B cell (primary cell): ENCODE results near the gene MAP4K4. TPM values are rescaled to one million over a fixed set of nuclear protein-coding genes. Genes with fewer than 3 reads are reported as not detected.

Source experiments
- ATAC-seq: fragments of 200-7000 bp; cut with Tn5 transposase; one replicate; pipeline ENCODE4 v1.10.0; 2021; ENCODE audit warnings: low read depth, mild to moderate bottlenecking, moderate number of reproducible peaks, moderate library complexity
- CTCF ChIA-PET: fragments of 350-600 bp; sonication (Branson Sonifier 250); formaldehyde crosslinking; loops from one replicate; lab custom pipeline; 2021; ENCODE audit warnings: antibody characterized with exemption, inconsistent platforms; lab: Charles Lee
- POLR2A ChIA-PET: fragments of 350-600 bp; sonication (Branson Sonifier 250); formaldehyde crosslinking; loops from one replicate; lab custom pipeline; 2021; ENCODE audit warnings: antibody characterized with exemption; lab: Charles Lee
- DNase-seq: peaks from one replicate; pipeline ENCODE4 v3.0.0; 2013
- H2AFZ ChIP-seq: 2 replicates; pipeline ENCODE4 v1.6.1; 2012; ENCODE audit warnings: mild to moderate bottlenecking, low read depth, low read length; ENCODE audit not compliant: insufficient read depth, poor library complexity, severe bottlenecking
- H3K27ac ChIP-seq, 2 donors: 1 replicate in 1 of 2; 2 replicates in 1 of 2; pipeline ENCODE4 v1.5.1; 2012 to 2013; ENCODE audit warnings: low read length in 2 of 2, mild to moderate bottlenecking in 2 of 2, moderate library complexity in 1 of 2
- H3K27me3 ChIP-seq, 4 experiments: fragments of 200-600 bp in 1 of 4; sonication (generic) in 1 of 4; replicated peaks in 1 of 4; 1 replicate in 2 of 4; 2 replicates in 2 of 4; pipeline versions ENCODE4 v1.6.1 to v1.7.0; 2013 to 2016; ENCODE audit warnings: low read length in 3 of 4, mild to moderate bottlenecking in 2 of 4, mixed read lengths in 1 of 4, moderate library complexity in 1 of 4; ENCODE audit not compliant: insufficient read depth in 4 of 4, control insufficient read depth in 3 of 4; ENCODE audit errors: control extremely low read depth in 1 of 4
- H3K36me3 ChIP-seq, 2 experiments: replicated peaks in 1 of 2; 1 replicate in 1 of 2; 2 replicates in 1 of 2; pipeline versions ENCODE4 v1.6.1 to v1.7.1; 2013; ENCODE audit warnings: low read length in 1 of 2; ENCODE audit not compliant: insufficient read depth in 2 of 2, control insufficient read depth in 1 of 2; ENCODE audit errors: control extremely low read depth in 1 of 2, extremely low read depth in 1 of 2
- H3K4me1 ChIP-seq, 2 donors: fragments of 200-600 bp in 1 of 2; sonication (generic) in 1 of 2; 1 replicate in 1 of 2; 2 replicates in 1 of 2; pipeline versions ENCODE4 v1.5.1 to v1.6.1; 2013 to 2017; ENCODE audit warnings: low read length in 2 of 2; ENCODE audit not compliant: control insufficient read depth in 2 of 2, insufficient read depth in 2 of 2
- H3K4me2 ChIP-seq: replicated peaks from 2 replicates; pipeline ENCODE3; 2012; ENCODE audit warnings: mild to moderate bottlenecking, low read depth, low read length; ENCODE audit not compliant: poor library complexity, severe bottlenecking
- H3K4me3 ChIP-seq, 5 experiments: fragments of 200-600 bp in 1 of 5; sonication (generic) in 1 of 5; 1 replicate in 3 of 5; 2 replicates in 2 of 5; pipeline versions ENCODE4 v1.5.1 to v1.7.0; 2011 to 2016; ENCODE audit warnings: low read length in 4 of 5, mild to moderate bottlenecking in 4 of 5, low read depth in 2 of 5, control low read depth in 1 of 5, moderate library complexity in 1 of 5; ENCODE audit not compliant: insufficient read depth in 1 of 5; ENCODE audit errors: control extremely low read depth in 1 of 5, extremely low read depth in 1 of 5
- H3K79me2 ChIP-seq: fragments of 200-600 bp; sonication (generic); one replicate; pipeline ENCODE4 v1.6.0; 2016; ENCODE audit warnings: low read length; ENCODE audit not compliant: control insufficient read depth, insufficient read depth
- H3K9ac ChIP-seq: fragments of 200-600 bp; sonication (generic); 2 replicates; pipeline ENCODE4 v1.6.1; 2017; ENCODE audit warnings: mild to moderate bottlenecking, low read length, moderate library complexity
- H3K9me3 ChIP-seq, 3 donors: one replicate each; pipeline versions ENCODE4 v1.6.1 to v1.7.1; 2013; ENCODE audit warnings: low read length in 2 of 3; ENCODE audit not compliant: control insufficient read depth in 2 of 3, insufficient read depth in 1 of 3; ENCODE audit errors: control extremely low read depth in 1 of 3
- H4K20me1 ChIP-seq: 2 replicates; pipeline ENCODE4 v1.6.0; 2012; ENCODE audit warnings: mild to moderate bottlenecking, low read length; ENCODE audit not compliant: insufficient read depth, control insufficient read depth, poor library complexity, severe bottlenecking
- H3K27ac Mint-ChIP-seq: one replicate; pipeline ENCODE4 v1.8.0; 2021; ENCODE audit warnings: mixed read lengths
- H3K27me3 Mint-ChIP-seq: one replicate; pipeline ENCODE4 v1.8.0; 2021; ENCODE audit warnings: mixed read lengths
- H3K4me1 Mint-ChIP-seq: one replicate; pipeline ENCODE4 v1.8.0; 2021; ENCODE audit warnings: mixed read lengths
- H3K4me3 Mint-ChIP-seq: one replicate; pipeline ENCODE4 v1.8.0; 2021; ENCODE audit warnings: mixed read lengths
- H3K9me3 Mint-ChIP-seq: one replicate; pipeline ENCODE4 v1.8.0; 2022; ENCODE audit warnings: mixed read lengths; ENCODE audit not compliant: insufficient read depth
- CTCF ChIP-seq: fragments of 200-600 bp; IDR thresholded peaks from one replicate; pipeline ENCODE4 v1.8.0; 2022; ENCODE audit warnings: antibody characterized with exemption, mild to moderate bottlenecking
- EZH2 ChIP-seq: IDR thresholded peaks from 2 replicates; pipeline ENCODE4 v1.6.1; 2012; ENCODE audit warnings: borderline replicate concordance, low read depth, mild to moderate bottlenecking, moderate library complexity, low read length; ENCODE audit not compliant: insufficient read depth, poor library complexity, severe bottlenecking
- WGBS: methylation state at CpG from one replicate; pipeline ENCODE4 v1.1.5; 2013; ENCODE audit warnings: missing lambda C conversion rate; ENCODE audit not compliant: insufficient coverage; 5-methylcytosine and 5-hydroxymethylcytosine counted together
- intact Hi-C: fragments of 100-400 bp; cut with micrococcal nuclease; formaldehyde crosslinking; loops from one replicate; pipeline ENCODE4 v1.10.0; 2022
- polyA plus RNA-seq: library from polyadenylated mRNA; depleted of rRNA; stranded (reverse); fragments of >200 nt; gene quantifications from 2 replicates; pipeline ENCODE4 v1.2.3, GENCODE V29; 2012
- total RNA-seq, 2 donors: library from RNA; stranded (reverse); fragments of 120-200 nt in 1 of 2; gene quantifications; 1 replicate in 1 of 2; 2 replicates in 1 of 2; pipeline versions ENCODE4 v1.2.3 to v1.2.4, GENCODE V29; 2013 to 2022

The MAP4K4 gene
- total and polyA plus RNA-seq, 2 donors (not counting 1 experiment from before 2014, with no cell fraction given): 54.8 to 280 TPM

GRCh38 chr2:101770726-101771125, 73.2 kb downstream of the MAP4K4 start:
- Histone ChIP-seq H3K27ac (no peak overlapping the region), H3K27me3 (no peaks in the 10 kb centered on the region), H4K20me1 (peaks cover 88% of the 10 kb centered on the region), H3K4me2 (no peak overlapping the region), H3K4me1 (peaks cover 70 to 82% of the 10 kb centered on the region in 2 donors), H2AFZ (no peak overlapping the region), H3K9me3 (no peaks in the 10 kb centered on the region), H3K79me2 (peaks cover 100% of the 10 kb centered on the region), H3K36me3 (no peaks in the 10 kb centered on the region), H3K4me3 (no peak overlapping the region), H3K9ac (no peak overlapping the region)
- DNase-seq (peak; percentile 59), ATAC-seq (no peak)
- H3K4me3 Mint-ChIP-seq: peak overlapping the region; percentile 30
- intact Hi-C loops: no loop called here
- H3K4me1 Mint-ChIP-seq: peaks cover 91% of the 10 kb centered on the region
- ChIA-PET POLR2A (interaction anchor here (0.6 kb wide), 1 partner anchor 14 kb away, joined by 3 read pairs; no protein-coding TSS in a partner anchor), CTCF (interaction anchor here (0.7 to 6.7 kb wide), 21 partner anchors 9 to 419 kb away, joined by 3 to 38 read pairs (median 5); no protein-coding TSS in a partner anchor)
- H3K27ac Mint-ChIP-seq: peak overlapping the region; percentile 73
- no peaks in the 10 kb centered on the region for H3K27me3 Mint-ChIP-seq
- H3K9me3 Mint-ChIP-seq: no peaks in the 10 kb centered on the region
- TF ChIP-seq EZH2 (no peak), CTCF (peak; percentile 60)
- 67% methylated on average over 2 of the region's 2 CpGs for WGBS

- peaks cover 69 to 80% of the 10 kb centered on the region in 2 donors for H3K4me1 ChIP-seq
- H3K27me3 ChIP-seq: no peaks in the 10 kb centered on the region
- H3K27ac ChIP-seq: no peak overlapping the region
- H3K4me3 Mint-ChIP-seq: no peak overlapping the region
- H3K9ac ChIP-seq: no peak overlapping the region
- H3K27me3 Mint-ChIP-seq: no peaks in the 10 kb centered on the region
- H4K20me1 ChIP-seq: peaks cover 88% of the 10 kb centered on the region
- ATAC-seq (no peak), DNase-seq (no peak)
- H2AFZ ChIP-seq: no peak overlapping the region
- no peak for TF ChIP-seq EZH2
- no peak for TF ChIP-seq CTCF
- no peaks in the 10 kb centered on the region for H3K9me3 ChIP-seq
- H3K4me3 ChIP-seq: no peak overlapping the region
- no peaks in the 10 kb centered on the region for H3K9me3 Mint-ChIP-seq
- POLR2A ChIA-PET: interaction anchor here (0.6 kb wide), 1 partner anchor 15 kb away, joined by 3 read pairs; no protein-coding TSS in a partner anchor
- no peaks in the 10 kb centered on the region for H3K36me3 ChIP-seq
- WGBS: 100% methylated on average over 3 of the region's 5 CpGs
- peaks cover 100% of the 10 kb centered on the region for H3K79me2 ChIP-seq
- peak overlapping the region; percentile 27 for H3K27ac Mint-ChIP-seq
- intact Hi-C loops: no loop called here
- no peak overlapping the region for H3K4me2 ChIP-seq
- CTCF ChIA-PET: interaction anchor here (0.9 to 6.7 kb wide), 16 partner anchors 8 to 420 kb away, joined by 3 to 38 read pairs (median 6); no protein-coding TSS in a partner anchor
- H3K4me1 Mint-ChIP-seq: peaks cover 90% of the 10 kb centered on the region
These were observed 73.9 kb downstream of the MAP4K4 start for GRCh38 chr2:101771227-101771902.
